Kidney glomerular epithelial cell (primary cell): ENCODE results near the gene CFHR4.
"Not testable (repeated sequence)": the region's sequence is repeated elsewhere in the genome, so short reads cannot be mapped to it uniquely, and the experiment has no call there.

ENCODE experiments used
- DNase-seq: peaks from one replicate; lab custom pipeline; 2025; lab: John Stamatoyannopoulos, UW

Gene CFHR4

GRCh38 chr1:196887515-196888239 lies at the start of gene CFHR4:
Gene CFHR4 (plus strand): TSS chr1:196888052. CDS start chr1:196888151, 99 bp downstream.
- no peak for DNase-seq

DNA sequence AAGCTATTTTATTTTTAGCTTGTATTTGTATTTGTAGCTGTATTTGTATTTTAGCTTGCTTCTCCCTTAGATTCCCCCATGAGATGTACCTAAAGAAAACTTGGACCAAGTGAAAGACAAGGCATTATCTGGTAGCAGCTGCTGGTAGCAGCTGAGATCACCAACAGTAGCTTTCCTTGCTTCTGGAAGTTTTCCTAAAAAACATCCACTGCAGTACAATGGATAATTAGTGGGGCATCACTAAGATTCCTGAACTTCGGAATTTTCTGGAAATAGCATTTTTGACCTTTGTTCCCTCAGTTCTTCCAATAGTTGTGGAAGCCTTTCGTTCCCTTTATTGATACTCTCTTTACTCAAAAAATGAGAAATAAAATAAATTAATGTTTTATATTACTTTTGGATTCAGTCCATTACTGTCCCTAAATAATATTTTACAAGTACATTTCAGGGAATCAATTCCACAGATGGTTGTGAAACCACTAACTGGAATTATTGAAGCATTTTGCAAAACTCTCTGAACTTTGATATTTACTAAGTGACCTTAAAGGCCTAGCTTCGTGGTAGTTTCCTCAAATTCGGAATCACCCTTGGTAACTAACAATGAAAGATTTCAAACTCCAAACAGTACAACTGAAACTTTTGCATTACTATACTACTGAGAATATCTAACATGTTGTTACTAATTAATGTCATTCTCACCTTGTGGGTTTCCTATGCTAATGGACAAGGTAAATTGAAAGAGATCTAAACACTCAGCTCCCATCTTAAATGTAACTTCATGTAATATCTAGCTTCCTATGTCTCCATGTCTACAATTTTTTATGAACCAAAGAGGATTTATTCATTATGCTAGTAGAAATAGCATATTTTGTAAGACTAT lies 38.0 kb upstream of the CFHR4 start:
- not testable (repeated sequence) for DNase-seq

GRCh38 chr1:196856053-196856452 lies 31.8 kb upstream of the CFHR4 start:
- DNase-seq = no peak

- DNase-seq = no peak
Observed at GRCh38 chr1:196857188-196857587, 30.7 kb upstream of the CFHR4 start.

DNA sequence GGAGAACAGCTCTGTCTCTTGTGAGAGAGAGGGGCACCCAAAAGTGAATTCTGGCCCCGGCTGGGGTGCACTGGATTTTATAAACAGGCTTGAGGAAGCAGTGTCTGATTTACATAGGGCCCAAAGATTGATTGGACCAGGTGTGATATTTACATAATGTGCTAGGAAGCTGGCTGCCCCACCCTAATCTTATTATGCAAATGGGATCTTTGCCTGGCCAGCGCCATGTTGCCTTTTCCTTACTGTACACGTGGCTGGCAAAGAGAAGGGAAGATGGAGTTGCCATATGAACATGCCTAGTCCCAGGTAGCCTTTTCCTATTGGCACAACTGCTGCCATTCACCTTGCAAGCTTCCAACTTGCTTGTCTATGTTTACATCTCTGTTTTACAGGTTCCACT lies 29.0 kb upstream of the CFHR4 start:
- DNase-seq = no peak

GRCh38 chr1:196860323-196860884 lies 27.4 kb upstream of the CFHR4 start:
- DNase-seq = no peak

DNA sequence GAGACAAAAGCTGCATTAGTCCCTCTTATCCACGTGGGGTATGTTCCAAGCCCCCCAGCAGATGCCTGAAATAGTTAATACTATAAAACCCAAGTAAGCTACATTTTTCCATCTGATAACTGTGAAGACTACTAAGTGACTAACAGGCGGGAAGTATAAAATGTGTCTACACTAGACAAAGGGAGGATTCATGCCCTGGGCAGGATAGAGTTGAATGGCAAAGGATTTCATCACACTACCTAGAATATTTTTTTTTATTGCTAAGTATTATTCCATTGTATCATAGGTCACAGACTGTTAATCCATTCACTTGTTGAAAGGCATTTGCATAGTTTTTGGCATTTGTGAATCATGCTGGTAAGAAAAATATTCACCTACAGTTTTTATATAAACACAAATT lies 26.4 kb upstream of the CFHR4 start:
- DNase-seq = no peak

GRCh38 chr1:196866974-196867373 lies 20.9 kb upstream of the CFHR4 start:
- DNase-seq = no peak

DNA sequence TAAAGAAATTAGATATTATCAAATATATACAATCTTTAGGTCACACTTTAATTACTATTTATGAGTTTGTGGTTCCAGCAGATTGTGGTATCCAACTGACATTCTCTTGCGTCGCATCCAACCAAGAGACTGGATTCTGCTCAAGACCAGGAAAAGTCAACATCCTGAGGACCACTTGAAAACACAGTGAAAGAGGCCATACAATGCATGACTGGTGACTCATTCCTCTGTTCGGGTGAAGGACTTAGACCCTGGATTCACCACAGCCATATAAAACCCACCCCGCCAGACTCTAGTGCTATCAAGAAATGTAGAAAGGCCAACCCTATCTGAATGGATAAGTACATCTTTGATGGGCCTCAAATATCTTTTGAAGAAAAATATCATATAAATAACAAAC lies 14.5 kb upstream of the CFHR4 start:
- DNase-seq = no peak

GRCh38 chr1:196875935-196876334 lies 11.9 kb upstream of the CFHR4 start:
- no peak for DNase-seq

GRCh38 chr1:196877964-196878363 lies 9.9 kb upstream of the CFHR4 start:
- peak; percentile 25 for DNase-seq

- DNase-seq = not testable (repeated sequence)
Observed at GRCh38 chr1:196886560-196886959, 1.3 kb upstream of the CFHR4 start.

DNA sequence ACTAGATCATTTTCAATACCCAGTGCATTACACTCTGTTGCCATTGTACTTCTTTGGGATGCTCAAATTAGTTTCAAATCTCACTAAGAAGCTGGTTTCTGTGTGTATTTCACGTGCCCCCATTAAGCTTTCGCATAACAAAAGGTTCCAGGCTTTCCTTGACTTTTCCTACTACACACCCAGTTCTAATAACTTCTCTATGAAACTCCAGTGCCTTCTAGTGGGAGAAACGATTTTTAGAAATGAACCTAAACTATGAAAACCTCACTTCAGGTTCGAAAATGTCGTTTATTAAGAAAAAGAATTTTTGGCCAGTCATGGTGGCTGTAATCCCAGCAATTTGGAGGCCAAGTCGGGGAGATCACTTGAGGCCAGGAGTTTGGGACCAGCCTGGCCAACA lies 2.8 kb downstream of the CFHR4 start:
- no peak for DNase-seq

GRCh38 chr1:196891251-196891650 lies 3.4 kb downstream of the CFHR4 start:
- DNase-seq = no peak

DNA sequence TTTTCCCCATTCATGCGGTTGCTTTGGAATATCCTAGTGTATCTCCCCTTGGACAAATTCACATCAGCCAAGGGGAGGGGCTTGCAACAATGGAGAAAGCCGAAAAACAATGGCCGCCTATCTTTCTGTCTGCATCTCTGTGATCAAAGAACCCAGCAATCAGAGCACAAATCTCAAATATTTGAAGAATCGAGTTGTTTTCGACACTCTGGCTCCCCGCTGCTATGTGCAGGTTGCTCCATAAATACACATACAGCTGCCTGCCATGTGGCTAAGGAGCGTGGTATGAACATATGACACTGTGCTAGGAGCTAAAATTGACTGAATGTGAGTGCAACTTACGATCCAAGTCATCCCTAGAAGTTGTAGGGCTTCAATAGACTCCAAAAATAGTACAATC lies 8.5 kb downstream of the CFHR4 start:
- no peak for DNase-seq

DNA sequence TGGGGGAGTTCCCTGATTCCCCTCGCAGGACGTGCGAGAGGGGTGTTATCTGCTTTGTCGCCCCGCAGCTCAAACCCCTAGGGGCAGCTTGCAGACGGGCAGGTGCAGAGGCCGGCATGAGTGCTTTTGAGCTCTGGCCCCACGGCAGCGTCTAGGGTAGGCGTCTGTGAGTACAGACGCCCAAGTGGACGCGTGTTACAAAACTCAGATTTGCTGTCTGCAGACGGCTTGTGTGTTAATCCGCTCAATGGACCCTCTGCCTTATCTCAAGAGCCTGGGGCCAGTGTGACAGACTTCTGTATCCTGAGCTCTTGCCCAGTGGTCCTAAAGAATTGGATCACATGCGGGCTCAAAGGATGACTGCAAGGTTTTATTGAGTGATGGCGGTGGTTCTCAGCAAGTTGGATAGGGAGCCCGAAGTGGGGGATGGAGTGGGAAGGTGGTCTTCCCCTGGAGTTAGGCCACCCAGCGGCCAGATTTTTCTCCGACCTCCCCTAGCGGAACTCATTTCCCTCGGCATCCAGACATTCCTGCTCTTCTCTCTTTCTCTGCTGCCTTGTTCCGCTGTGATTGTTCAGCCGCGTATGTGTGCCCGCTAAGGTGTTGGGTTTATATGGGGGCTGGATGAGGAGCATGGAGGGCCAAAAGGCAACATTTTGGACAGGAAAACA lies 9.4 kb downstream of the CFHR4 start:
- no peak for DNase-seq

DNA sequence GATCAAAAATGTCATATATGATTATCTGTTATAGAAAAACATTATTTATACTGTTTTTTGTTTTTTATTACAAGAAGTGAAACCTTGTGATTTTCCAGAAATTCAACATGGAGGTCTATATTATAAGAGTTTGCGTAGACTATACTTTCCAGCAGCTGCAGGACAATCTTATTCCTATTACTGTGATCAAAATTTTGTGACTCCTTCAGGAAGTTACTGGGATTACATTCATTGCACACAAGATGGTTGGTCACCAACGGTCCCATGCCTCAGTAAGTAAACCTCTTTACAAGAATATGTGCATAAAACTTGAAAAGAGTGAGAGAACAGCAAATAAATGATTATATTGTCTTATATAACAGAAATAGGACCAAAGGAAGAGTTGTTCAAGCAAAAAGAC lies 14.5 kb downstream of the CFHR4 start:
- DNase-seq = no peak

DNA sequence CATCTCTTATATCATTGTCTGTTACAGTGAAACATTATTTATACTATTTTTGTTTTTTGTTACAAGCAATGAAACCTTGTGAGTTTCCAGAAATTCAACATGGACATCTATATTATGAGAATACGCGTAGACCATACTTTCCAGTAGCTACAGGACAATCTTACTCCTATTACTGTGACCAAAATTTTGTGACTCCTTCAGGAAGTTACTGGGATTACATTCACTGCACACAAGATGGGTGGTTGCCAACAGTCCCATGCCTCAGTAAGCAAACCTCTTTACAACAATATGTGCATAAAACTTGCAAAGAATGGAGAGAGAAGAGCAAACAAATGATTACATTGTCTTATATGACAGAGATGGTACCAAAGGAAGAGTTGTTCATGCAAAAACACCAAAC lies 22.4 kb downstream of the CFHR4 start:
- DNase-seq = peak; percentile 18

DNA sequence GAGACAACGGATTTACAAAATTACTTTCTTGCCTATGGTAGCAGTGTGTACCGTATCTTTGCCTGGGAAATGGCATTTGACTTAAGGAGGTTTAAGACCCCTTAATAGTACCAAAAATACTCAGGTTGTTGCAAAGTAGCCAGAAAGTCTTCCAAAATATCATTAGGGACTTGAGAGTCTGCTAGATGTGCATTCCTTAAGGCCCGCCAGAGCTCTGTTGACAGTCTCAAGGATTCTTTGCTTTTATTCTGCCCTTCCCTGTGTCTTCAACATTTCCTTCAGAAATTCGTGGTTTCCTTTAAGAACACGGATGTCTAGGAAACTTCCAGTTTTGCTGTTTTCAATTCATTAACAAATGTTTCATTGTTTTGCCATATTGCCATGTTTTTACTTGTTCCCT lies 24.4 kb downstream of the CFHR4 start:
- not testable (repeated sequence) for DNase-seq

DNA sequence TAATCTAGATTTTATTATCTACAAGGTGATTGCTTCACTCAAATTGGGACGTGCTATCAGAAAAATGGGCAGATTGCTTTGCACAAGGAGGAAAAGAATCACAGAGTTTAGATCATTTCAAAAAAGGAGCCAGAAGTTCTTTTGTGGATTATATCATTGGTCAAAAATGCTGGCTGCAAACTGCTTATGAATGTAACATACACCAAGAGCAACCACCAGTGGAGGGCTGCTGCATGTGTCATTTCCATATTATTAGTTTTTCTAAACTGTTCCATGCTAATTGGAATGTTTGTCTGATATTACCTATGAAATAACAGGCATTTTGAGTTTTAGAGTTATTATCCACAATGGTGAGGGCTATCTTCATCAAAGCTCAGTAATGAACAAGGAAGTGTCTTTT lies 39.0 kb downstream of the CFHR4 start:
- not testable (repeated sequence) for DNase-seq

DNA sequence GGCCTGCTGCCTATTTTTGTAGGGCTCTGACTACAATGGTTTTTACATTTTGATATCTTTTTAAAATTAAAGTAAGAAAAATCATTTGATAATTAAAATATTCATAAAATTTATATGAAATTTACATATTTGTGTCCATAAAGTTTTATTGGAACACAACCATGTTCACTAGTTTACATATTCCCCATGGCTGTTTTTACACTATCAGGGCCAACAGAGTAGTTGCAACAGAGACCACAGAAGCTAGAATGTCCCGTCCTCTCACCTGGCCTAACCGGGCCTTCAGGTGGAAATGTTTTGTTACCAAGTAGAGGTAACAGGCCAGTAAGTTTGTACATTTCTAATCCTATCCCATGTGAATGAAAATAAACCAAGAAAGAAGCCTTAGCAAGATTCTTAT lies 45.0 kb downstream of the CFHR4 start:
- not testable (repeated sequence) for DNase-seq

- DNase-seq = no peak
Observed at GRCh38 chr1:196933531-196934189, 45.8 kb downstream of the CFHR4 start.
